ENCODE results near the gene AS3MT. TPM values are rescaled to one million over a fixed set of nuclear protein-coding genes. Genes with fewer than 3 reads are reported as not detected.

AS3MT gene
- total RNA-seq, 1 donor from 2014 or later, result 2.1 TPM

Other genes with a start within 250 kb of the AS3MT start
- gene TRIM8, start 225.0 kb upstream of the AS3MT start, total RNA-seq, result 146 TPM
- gene ARL3, start 155.1 kb upstream of the AS3MT start, total RNA-seq, result 5.7 TPM
- 7.2 TPM for gene SFXN2, start 154.8 kb upstream of the AS3MT start, total RNA-seq
- gene WBP1L, start 125.5 kb upstream of the AS3MT start, total RNA-seq, result 98.0 TPM
- not detected for gene CYP17A1, start 32.1 kb upstream of the AS3MT start, total RNA-seq
- gene BORCS7, start 15.2 kb upstream of the AS3MT start, total RNA-seq, result 25.7 TPM
- 3.1 TPM for gene CNNM2, start 48.8 kb downstream of the AS3MT start, total RNA-seq